HG02885 (cell line): ENCODE results near the gene DYNC2LI1.

Experiments
- ATAC-seq: cut with Tn5 transposase; IDR thresholded peaks from one replicate; pipeline ENCODE4 v1.9.1; 2021; ENCODE audit warnings: mild to moderate bottlenecking; ENCODE audit not compliant: unreplicated experiment, poor library complexity

The DYNC2LI1 gene

GRCh38 chr2:43759195-43759594 is 14.6 kb upstream of the DYNC2LI1 start:
- ATAC-seq = no peak

GRCh38 chr2:43762286-43762685 is 11.6 kb upstream of the DYNC2LI1 start:
- ATAC-seq = no peak

GRCh38 chr2:43763091-43763490 is 10.7 kb upstream of the DYNC2LI1 start:
- ATAC-seq = no peak

- ATAC-seq = no peak
Measured at GRCh38 chr2:43764086-43764705, 9.6 kb upstream of the DYNC2LI1 start.

GRCh38 chr2:43766006-43766405 is 7.8 kb upstream of the DYNC2LI1 start:
- no peak for ATAC-seq

- no peak for ATAC-seq
Measured at GRCh38 chr2:43774617-43775016, 778 bp downstream of the DYNC2LI1 start.

- no peak for ATAC-seq
Measured at GRCh38 chr2:43776324-43776723, 2.5 kb downstream of the DYNC2LI1 start.

- ATAC-seq = no peak
Measured at GRCh38 chr2:43777306-43777926, 3.6 kb downstream of the DYNC2LI1 start.

GRCh38 chr2:43778233-43778632 is 4.4 kb downstream of the DYNC2LI1 start:
- no peak for ATAC-seq

- ATAC-seq = no peak
Measured at GRCh38 chr2:43787895-43788294, 14.1 kb downstream of the DYNC2LI1 start.

- no peak for ATAC-seq
Measured at GRCh38 chr2:43788646-43789045, 14.8 kb downstream of the DYNC2LI1 start.

GRCh38 chr2:43790147-43790546 is 16.3 kb downstream of the DYNC2LI1 start:
- no peak for ATAC-seq

GRCh38 chr2:43791035-43791765 is 17.4 kb downstream of the DYNC2LI1 start:
- no peak for ATAC-seq

GRCh38 chr2:43792653-43793052 is 18.8 kb downstream of the DYNC2LI1 start:
- ATAC-seq = no peak

GRCh38 chr2:43794956-43795355 is 21.1 kb downstream of the DYNC2LI1 start:
- no peak for ATAC-seq

GRCh38 chr2:43796206-43796605 is 22.4 kb downstream of the DYNC2LI1 start:
- no peak for ATAC-seq

- ATAC-seq = no peak
Measured at GRCh38 chr2:43798300-43798699, 24.5 kb downstream of the DYNC2LI1 start.

GRCh38 chr2:43800894-43801293 is 27.1 kb downstream of the DYNC2LI1 start:
- no peak for ATAC-seq

GRCh38 chr2:43802135-43802534 is 28.3 kb downstream of the DYNC2LI1 start:
- no peak for ATAC-seq

GRCh38 chr2:43803113-43803512 is 29.3 kb downstream of the DYNC2LI1 start:
- no peak for ATAC-seq

GRCh38 chr2:43806719-43807031 is 32.8 kb downstream of the DYNC2LI1 start:
- no peak for ATAC-seq

- no peak for ATAC-seq
Measured at GRCh38 chr2:43810452-43810851, 36.6 kb downstream of the DYNC2LI1 start.
